ENCODE measurements around the gene SYTL2.

DNA sequence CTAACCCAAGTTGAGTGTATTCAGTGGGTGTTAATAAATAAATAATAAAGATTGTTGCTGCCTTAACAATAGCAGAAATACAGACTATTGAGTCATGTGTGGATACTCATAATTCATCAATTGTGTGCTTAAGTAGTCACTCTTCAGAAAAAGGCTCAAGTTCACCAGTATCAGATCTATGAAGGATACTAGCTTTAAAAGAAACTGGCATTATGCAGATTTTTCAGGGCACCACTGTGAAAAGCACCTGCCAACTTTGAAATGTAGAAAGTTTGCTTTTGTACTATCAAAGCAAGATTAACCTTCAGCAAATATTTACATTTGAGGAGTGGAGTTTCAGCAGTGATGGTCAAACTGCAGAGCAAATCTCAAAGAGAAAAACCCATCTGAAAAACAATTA, 20.1 kb upstream of the SYTL2 start:
- TF ChIP-seq CTCF (IDR thresholded peaks at IDR 0.05) (no peak), POLR2A (IDR thresholded peaks at IDR 0.05) (no peak)

All from adrenal gland (tissue), 5 donors.